Anterior cingulate cortex (tissue), 58 donors: ENCODE measurements around the gene MARK4.
"Not testable (repeated sequence)": the region's sequence is repeated elsewhere in the genome, so short reads cannot be mapped to it uniquely, and the experiment has no call there.

ENCODE experiments used
- DNase-seq, 58 donors: peaks; one replicate each; lab custom pipeline; 2025; lab: John Stamatoyannopoulos, UW

Gene MARK4

GRCh38 chr19:45331411-45331810, 80.3 kb downstream of the MARK4 start:
- no peak for DNase-seq

- no peak for DNase-seq
Measured at GRCh38 chr19:45333609-45334303, 82.7 kb downstream of the MARK4 start.

GRCh38 chr19:45334881-45335280, 83.8 kb downstream of the MARK4 start:
- not testable (repeated sequence) for DNase-seq

GRCh38 chr19:45336696-45337251, 85.7 kb downstream of the MARK4 start:
- no peak for DNase-seq

- no peak for DNase-seq
Measured at GRCh38 chr19:45339629-45340028, 88.6 kb downstream of the MARK4 start.

GRCh38 chr19:45340232-45340898, 89.3 kb downstream of the MARK4 start, which contains the start of gene KLC3:
TSS of gene KLC3 (plus strand) at chr19:45340750. CDS start at chr19:45345542, 4,792 bp downstream.
- no peak for DNase-seq

- no peak for DNase-seq
Measured at GRCh38 chr19:45340899-45341453, 89.9 kb downstream of the MARK4 start.

GRCh38 chr19:45342911-45343310, 91.8 kb downstream of the MARK4 start:
- DNase-seq: no peak

- no peak for DNase-seq
Measured at GRCh38 chr19:45344621-45345505, 93.8 kb downstream of the MARK4 start.

GRCh38 chr19:45345506-45345860, 94.4 kb downstream of the MARK4 start:
- DNase-seq: no peak

- DNase-seq: no peak
Measured at GRCh38 chr19:45346449-45346848, 95.4 kb downstream of the MARK4 start.

GRCh38 chr19:45347570-45348366, 96.7 kb downstream of the MARK4 start:
- DNase-seq: no peak

GRCh38 chr19:45348367-45349125, 97.5 kb downstream of the MARK4 start:
- DNase-seq: no peak

GRCh38 chr19:45349126-45349415, 98.0 kb downstream of the MARK4 start:
- DNase-seq: no peak

GRCh38 chr19:45349430-45349941, 98.4 kb downstream of the MARK4 start:
- no peak for DNase-seq

GRCh38 chr19:45350477-45351058, 99.5 kb downstream of the MARK4 start:
- no peak for DNase-seq

- DNase-seq: no peak
Measured at GRCh38 chr19:45351401-45351952, 100.4 kb downstream of the MARK4 start.

- DNase-seq: no peak
Measured at GRCh38 chr19:45352062-45352461, 101.0 kb downstream of the MARK4 start.
